Activated CD4-positive, alpha-beta T cell treated with anti-CD3 and anti-CD28 coated beads for 4 hours (primary cell): ENCODE measurements around the gene GALNT10.

Source experiments
- DNase-seq, 2 donors: peaks; one replicate each; pipeline ENCODE4 v3.0.0-alpha.2; 2020

GALNT10 gene

GRCh38 chr5:154203798-154204578 is 13.5 kb downstream of the GALNT10 start:
- DNase-seq = no peak

DNA sequence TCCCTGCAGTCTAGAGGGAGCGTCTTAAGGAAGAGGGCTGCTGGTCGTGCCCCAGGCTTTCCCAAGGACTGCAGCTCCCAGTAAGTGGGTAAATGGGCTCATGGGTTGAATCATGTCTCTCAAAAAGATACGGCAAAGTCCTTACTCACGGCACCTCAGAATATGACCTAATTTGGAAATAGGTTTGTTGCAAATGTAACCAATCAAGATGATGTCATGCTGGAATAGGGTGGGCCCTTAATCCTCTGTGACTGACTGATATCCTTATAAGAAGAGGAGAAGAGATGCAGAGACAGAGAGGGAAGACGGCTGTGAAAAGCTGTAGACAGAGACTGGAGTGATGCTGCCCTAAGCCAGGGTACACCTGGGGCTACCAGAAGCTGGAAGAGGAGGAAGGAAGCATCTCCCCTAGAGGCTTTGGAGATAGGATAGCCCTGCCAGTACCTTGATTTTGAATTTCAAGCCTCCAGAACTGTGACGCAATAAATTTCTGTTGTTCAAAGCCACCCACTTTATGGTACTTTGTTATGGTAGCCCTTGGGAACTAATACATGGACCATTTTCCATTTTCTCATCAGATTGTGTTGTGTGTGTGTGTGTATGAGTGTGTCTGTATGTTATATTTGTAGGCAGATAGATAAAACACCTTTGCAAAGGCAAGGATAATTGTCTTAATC is 15.0 kb downstream of the GALNT10 start:
- no peak for DNase-seq

GRCh38 chr5:154206311-154206710 is 15.8 kb downstream of the GALNT10 start:
- DNase-seq = no peak

GRCh38 chr5:154207204-154207603 is 16.7 kb downstream of the GALNT10 start:
- DNase-seq = no peak

- DNase-seq = no peak
Measured at GRCh38 chr5:154209591-154210081, 19.1 kb downstream of the GALNT10 start.

- DNase-seq = no peak
Measured at GRCh38 chr5:154210163-154210562, 19.6 kb downstream of the GALNT10 start.

DNA sequence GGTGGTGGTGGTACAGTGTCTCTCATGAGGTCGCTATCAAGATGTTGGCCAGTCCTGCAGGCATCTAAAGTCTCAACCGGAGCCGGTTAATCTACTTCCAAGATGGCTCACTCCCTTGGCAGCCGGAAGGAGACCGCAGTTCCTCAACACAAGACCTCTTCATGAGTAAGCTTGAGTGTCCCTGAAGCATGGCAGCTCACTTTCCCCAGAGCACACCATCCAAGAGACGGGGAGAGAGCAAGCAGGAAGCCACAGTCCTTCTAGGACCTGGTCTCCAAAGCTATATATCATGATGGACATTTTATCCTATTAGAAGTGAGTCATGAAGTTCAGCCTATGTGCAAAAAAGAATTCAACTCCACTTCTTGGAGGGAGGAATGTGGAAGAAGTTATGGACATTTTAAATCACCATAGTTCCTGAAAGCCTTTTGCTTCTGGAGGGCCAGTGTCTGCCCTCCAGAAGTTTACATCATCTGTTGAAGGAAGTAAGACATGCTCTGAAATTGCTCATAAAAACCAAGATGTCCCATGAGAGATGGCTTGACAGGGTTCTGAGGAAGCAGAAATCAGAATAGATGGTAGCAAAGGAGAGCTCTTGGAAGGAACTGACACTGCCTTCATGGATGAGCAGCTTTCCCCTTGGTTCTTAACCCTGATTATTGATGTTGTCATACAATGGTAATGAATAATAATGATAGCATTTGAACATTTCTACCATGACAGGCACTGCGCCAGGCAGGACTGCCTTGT is 21.3 kb downstream of the GALNT10 start:
- no peak for DNase-seq

GRCh38 chr5:154213592-154213991 is 23.1 kb downstream of the GALNT10 start:
- no peak for DNase-seq

DNA sequence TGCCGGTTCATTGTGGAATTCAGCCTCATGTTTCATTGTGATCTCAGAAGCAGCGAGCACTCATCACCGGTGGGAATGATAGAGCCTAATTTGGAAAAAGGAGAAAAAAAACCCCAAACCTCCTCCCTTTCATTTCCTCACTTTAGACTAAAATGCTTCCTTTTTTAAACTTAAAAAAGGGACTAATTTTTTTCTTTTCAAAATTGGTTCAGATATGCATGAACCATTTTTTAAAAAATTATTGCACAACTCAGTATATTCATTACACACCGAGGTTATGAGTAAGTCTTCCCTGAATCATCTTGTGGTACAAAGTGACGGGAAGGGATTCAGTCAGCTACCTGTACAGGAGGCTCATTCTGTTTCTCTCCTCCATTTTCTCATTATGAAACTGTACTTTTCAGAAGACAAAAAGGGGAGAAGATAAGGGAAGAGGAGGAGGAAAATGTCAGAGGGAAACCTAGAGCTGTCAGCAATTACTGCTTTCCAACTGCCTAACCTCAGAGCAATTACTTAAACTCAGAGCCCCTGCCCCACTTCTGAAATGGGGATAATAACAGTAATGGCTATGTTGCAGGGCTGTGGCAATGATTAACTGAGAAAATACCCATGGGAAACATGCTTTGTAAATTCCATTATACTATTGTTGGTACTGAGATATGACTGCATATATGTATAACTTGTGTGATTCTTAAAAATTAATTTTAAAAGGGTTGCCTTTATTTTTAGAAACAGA is 24.0 kb downstream of the GALNT10 start:
- no peak for DNase-seq

DNA sequence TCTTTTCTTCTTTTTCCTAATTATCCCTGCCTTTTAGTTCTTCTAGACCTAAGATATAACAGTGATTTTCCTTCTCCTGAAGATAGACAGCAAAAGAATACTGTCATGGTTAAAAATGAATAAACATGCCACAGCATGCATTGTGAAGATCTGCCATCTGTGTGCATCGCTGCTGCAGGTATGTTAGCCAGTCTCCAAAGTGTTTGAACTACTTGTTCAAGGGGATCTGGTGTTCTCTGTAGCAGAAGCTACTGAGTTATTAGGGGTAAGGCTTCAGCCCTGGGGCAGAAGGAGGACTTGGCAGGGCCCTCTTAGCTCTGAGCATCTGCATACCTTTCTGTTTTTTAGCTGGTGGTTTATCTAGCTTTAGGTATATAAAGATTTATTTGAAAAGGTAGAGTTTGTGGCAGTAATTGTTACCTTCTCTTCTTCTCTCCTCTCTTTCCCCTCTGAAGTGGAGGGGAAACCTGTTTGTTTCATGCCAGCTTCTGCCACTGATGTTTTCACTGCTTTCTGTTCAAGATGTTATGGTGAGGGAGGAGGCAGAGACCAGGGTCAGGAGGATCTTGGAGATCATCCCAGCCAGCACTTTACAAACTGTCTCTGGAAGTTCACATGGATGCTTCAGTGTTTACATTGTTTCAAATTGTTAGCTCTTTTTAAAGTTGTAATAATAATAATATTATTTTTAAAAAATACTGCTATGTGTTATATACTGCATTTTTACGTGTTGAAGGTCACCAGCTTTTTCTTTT is 25.2 kb downstream of the GALNT10 start:
- DNase-seq = no peak

DNA sequence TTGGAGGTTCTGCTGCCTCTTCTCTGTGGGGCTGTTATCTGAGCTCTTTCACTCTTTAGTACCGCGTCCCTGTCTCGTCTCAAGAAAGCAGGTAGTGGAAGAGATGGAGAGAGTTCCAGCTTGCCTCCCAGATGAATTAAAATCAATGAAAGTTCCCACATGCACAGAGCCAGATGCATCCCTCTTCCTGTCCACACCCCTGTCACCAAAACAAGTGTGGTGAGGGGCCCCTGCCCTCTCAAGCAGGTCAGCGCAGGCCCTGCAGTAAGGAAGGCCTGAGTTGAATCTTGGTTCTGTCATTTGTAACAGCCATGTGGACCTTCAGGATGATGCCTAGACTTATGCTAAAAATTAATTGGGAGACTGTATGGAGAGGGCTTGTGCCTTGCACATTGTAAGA is 26.9 kb downstream of the GALNT10 start:
- no peak for DNase-seq

- no peak for DNase-seq
Measured at GRCh38 chr5:154218786-154219185, 28.3 kb downstream of the GALNT10 start.

- no peak for DNase-seq
Measured at GRCh38 chr5:154220625-154221024, 30.1 kb downstream of the GALNT10 start.

DNA sequence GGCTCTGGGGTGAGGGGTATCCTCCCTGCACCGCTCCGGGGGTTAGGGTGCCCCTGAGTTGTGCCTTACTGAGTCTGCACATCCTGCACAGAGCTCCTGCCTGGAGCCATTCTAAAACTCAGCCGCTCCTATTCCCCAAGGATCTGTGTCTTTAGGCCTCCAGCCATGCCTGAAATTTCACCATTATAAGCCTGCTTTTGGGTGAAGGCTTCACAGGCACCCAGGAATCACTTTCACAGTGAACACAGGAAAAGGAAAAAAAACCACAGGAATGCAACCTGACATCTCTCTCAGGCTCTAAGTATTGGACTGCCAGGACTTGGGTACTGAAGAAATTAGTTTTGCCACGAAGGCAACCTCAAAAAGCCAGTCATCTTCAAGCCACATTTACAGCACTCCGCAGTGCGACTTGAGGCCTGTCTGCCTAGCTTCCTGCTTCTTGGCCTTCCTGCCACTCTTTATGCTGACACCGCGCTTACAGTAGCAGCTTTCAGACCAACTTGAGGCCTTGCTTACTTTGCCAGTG is 30.9 kb downstream of the GALNT10 start:
- peak; percentile 50 to 57 for DNase-seq

- no peak for DNase-seq
Measured at GRCh38 chr5:154222414-154222813, 31.9 kb downstream of the GALNT10 start.

DNA sequence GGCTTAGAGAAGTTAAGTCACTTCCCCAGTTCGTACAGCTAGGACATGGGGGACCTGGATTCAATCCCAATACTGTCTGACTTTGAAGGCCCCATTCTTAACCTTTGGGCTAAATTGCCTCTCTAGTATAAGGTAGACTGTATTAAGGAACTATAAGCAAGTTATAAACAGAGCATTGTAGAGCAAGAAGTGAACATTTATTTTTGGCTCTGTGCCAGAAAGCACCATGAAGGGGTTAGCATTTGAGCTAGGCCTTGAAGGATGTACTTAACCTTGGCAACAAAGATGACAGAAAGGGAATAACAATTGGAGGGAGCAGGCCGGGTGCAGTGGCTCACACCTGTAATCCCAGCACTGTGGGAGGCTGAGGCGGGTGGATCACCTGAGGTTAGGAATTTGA is 32.8 kb downstream of the GALNT10 start:
- DNase-seq = no peak

- no peak for DNase-seq
Measured at GRCh38 chr5:154227090-154227489, 36.6 kb downstream of the GALNT10 start.

- DNase-seq = no peak
Measured at GRCh38 chr5:154228696-154229095, 38.2 kb downstream of the GALNT10 start.

GRCh38 chr5:154230526-154230925 is 40.0 kb downstream of the GALNT10 start:
- no peak for DNase-seq

GRCh38 chr5:154234551-154234950 is 44.0 kb downstream of the GALNT10 start:
- DNase-seq = no peak

GRCh38 chr5:154236011-154236410 is 45.5 kb downstream of the GALNT10 start:
- no peak for DNase-seq
